B cell (primary cell): ENCODE data around the gene DDX23. TPM values are rescaled to one million over a fixed set of nuclear protein-coding genes. Genes with fewer than 3 reads are reported as not detected.

Source experiments
- ATAC-seq: fragments of 200-7000 bp; cut with Tn5 transposase; one replicate; pipeline ENCODE4 v1.10.0; 2021; ENCODE audit warnings: low read depth, mild to moderate bottlenecking, moderate number of reproducible peaks, moderate library complexity
- CTCF ChIA-PET: fragments of 350-600 bp; sonication (Branson Sonifier 250); formaldehyde crosslinking; loops from one replicate; lab custom pipeline; 2021; ENCODE audit warnings: antibody characterized with exemption, inconsistent platforms; lab: Charles Lee
- POLR2A ChIA-PET: fragments of 350-600 bp; sonication (Branson Sonifier 250); formaldehyde crosslinking; loops from one replicate; lab custom pipeline; 2021; ENCODE audit warnings: antibody characterized with exemption; lab: Charles Lee
- DNase-seq: peaks from one replicate; pipeline ENCODE4 v3.0.0; 2013
- H2AFZ ChIP-seq: 2 replicates; pipeline ENCODE4 v1.6.1; 2012; ENCODE audit warnings: mild to moderate bottlenecking, low read depth, low read length; ENCODE audit not compliant: insufficient read depth, poor library complexity, severe bottlenecking
- H3K27ac ChIP-seq, 2 donors: 1 replicate in 1 of 2; 2 replicates in 1 of 2; pipeline ENCODE4 v1.5.1; 2012 to 2013; ENCODE audit warnings: low read length in 2 of 2, mild to moderate bottlenecking in 2 of 2, moderate library complexity in 1 of 2
- H3K27me3 ChIP-seq, 4 experiments: fragments of 200-600 bp in 1 of 4; sonication (generic) in 1 of 4; replicated peaks in 1 of 4; 1 replicate in 2 of 4; 2 replicates in 2 of 4; pipeline versions ENCODE4 v1.6.1 to v1.7.0; 2013 to 2016; ENCODE audit warnings: low read length in 3 of 4, mild to moderate bottlenecking in 2 of 4, mixed read lengths in 1 of 4, moderate library complexity in 1 of 4; ENCODE audit not compliant: insufficient read depth in 4 of 4, control insufficient read depth in 3 of 4; ENCODE audit errors: control extremely low read depth in 1 of 4
- H3K36me3 ChIP-seq, 2 experiments: replicated peaks in 1 of 2; 1 replicate in 1 of 2; 2 replicates in 1 of 2; pipeline versions ENCODE4 v1.6.1 to v1.7.1; 2013; ENCODE audit warnings: low read length in 1 of 2; ENCODE audit not compliant: insufficient read depth in 2 of 2, control insufficient read depth in 1 of 2; ENCODE audit errors: control extremely low read depth in 1 of 2, extremely low read depth in 1 of 2
- H3K4me1 ChIP-seq, 2 donors: fragments of 200-600 bp in 1 of 2; sonication (generic) in 1 of 2; 1 replicate in 1 of 2; 2 replicates in 1 of 2; pipeline versions ENCODE4 v1.5.1 to v1.6.1; 2013 to 2017; ENCODE audit warnings: low read length in 2 of 2; ENCODE audit not compliant: control insufficient read depth in 2 of 2, insufficient read depth in 2 of 2
- H3K4me2 ChIP-seq: replicated peaks from 2 replicates; pipeline ENCODE3; 2012; ENCODE audit warnings: mild to moderate bottlenecking, low read depth, low read length; ENCODE audit not compliant: poor library complexity, severe bottlenecking
- H3K4me3 ChIP-seq, 5 experiments: fragments of 200-600 bp in 1 of 5; sonication (generic) in 1 of 5; 1 replicate in 3 of 5; 2 replicates in 2 of 5; pipeline versions ENCODE4 v1.5.1 to v1.7.0; 2011 to 2016; ENCODE audit warnings: low read length in 4 of 5, mild to moderate bottlenecking in 4 of 5, low read depth in 2 of 5, control low read depth in 1 of 5, moderate library complexity in 1 of 5; ENCODE audit not compliant: insufficient read depth in 1 of 5; ENCODE audit errors: control extremely low read depth in 1 of 5, extremely low read depth in 1 of 5
- H3K79me2 ChIP-seq: fragments of 200-600 bp; sonication (generic); one replicate; pipeline ENCODE4 v1.6.0; 2016; ENCODE audit warnings: low read length; ENCODE audit not compliant: control insufficient read depth, insufficient read depth
- H3K9ac ChIP-seq: fragments of 200-600 bp; sonication (generic); 2 replicates; pipeline ENCODE4 v1.6.1; 2017; ENCODE audit warnings: mild to moderate bottlenecking, low read length, moderate library complexity
- H3K9me3 ChIP-seq, 3 donors: one replicate each; pipeline versions ENCODE4 v1.6.1 to v1.7.1; 2013; ENCODE audit warnings: low read length in 2 of 3; ENCODE audit not compliant: control insufficient read depth in 2 of 3, insufficient read depth in 1 of 3; ENCODE audit errors: control extremely low read depth in 1 of 3
- H4K20me1 ChIP-seq: 2 replicates; pipeline ENCODE4 v1.6.0; 2012; ENCODE audit warnings: mild to moderate bottlenecking, low read length; ENCODE audit not compliant: insufficient read depth, control insufficient read depth, poor library complexity, severe bottlenecking
- H3K27ac Mint-ChIP-seq: one replicate; pipeline ENCODE4 v1.8.0; 2021; ENCODE audit warnings: mixed read lengths
- H3K27me3 Mint-ChIP-seq: one replicate; pipeline ENCODE4 v1.8.0; 2021; ENCODE audit warnings: mixed read lengths
- H3K4me1 Mint-ChIP-seq: one replicate; pipeline ENCODE4 v1.8.0; 2021; ENCODE audit warnings: mixed read lengths
- H3K4me3 Mint-ChIP-seq: one replicate; pipeline ENCODE4 v1.8.0; 2021; ENCODE audit warnings: mixed read lengths
- H3K9me3 Mint-ChIP-seq: one replicate; pipeline ENCODE4 v1.8.0; 2022; ENCODE audit warnings: mixed read lengths; ENCODE audit not compliant: insufficient read depth
- CTCF ChIP-seq: fragments of 200-600 bp; IDR thresholded peaks from one replicate; pipeline ENCODE4 v1.8.0; 2022; ENCODE audit warnings: antibody characterized with exemption, mild to moderate bottlenecking
- EZH2 ChIP-seq: IDR thresholded peaks from 2 replicates; pipeline ENCODE4 v1.6.1; 2012; ENCODE audit warnings: borderline replicate concordance, low read depth, mild to moderate bottlenecking, moderate library complexity, low read length; ENCODE audit not compliant: insufficient read depth, poor library complexity, severe bottlenecking
- WGBS: methylation state at CpG from one replicate; pipeline ENCODE4 v1.1.5; 2013; ENCODE audit warnings: missing lambda C conversion rate; ENCODE audit not compliant: insufficient coverage; 5-methylcytosine and 5-hydroxymethylcytosine counted together
- intact Hi-C: fragments of 100-400 bp; cut with micrococcal nuclease; formaldehyde crosslinking; loops from one replicate; pipeline ENCODE4 v1.10.0; 2022
- polyA plus RNA-seq: library from polyadenylated mRNA; depleted of rRNA; stranded (reverse); fragments of >200 nt; gene quantifications from 2 replicates; pipeline ENCODE4 v1.2.3, GENCODE V29; 2012
- total RNA-seq, 2 donors: library from RNA; stranded (reverse); fragments of 120-200 nt in 1 of 2; gene quantifications; 1 replicate in 1 of 2; 2 replicates in 1 of 2; pipeline versions ENCODE4 v1.2.3 to v1.2.4, GENCODE V29; 2013 to 2022

DDX23 gene
- total and polyA plus RNA-seq, 2 donors (not counting 1 experiment from before 2014, with no cell fraction given): 76.1 to 135 TPM

DNA sequence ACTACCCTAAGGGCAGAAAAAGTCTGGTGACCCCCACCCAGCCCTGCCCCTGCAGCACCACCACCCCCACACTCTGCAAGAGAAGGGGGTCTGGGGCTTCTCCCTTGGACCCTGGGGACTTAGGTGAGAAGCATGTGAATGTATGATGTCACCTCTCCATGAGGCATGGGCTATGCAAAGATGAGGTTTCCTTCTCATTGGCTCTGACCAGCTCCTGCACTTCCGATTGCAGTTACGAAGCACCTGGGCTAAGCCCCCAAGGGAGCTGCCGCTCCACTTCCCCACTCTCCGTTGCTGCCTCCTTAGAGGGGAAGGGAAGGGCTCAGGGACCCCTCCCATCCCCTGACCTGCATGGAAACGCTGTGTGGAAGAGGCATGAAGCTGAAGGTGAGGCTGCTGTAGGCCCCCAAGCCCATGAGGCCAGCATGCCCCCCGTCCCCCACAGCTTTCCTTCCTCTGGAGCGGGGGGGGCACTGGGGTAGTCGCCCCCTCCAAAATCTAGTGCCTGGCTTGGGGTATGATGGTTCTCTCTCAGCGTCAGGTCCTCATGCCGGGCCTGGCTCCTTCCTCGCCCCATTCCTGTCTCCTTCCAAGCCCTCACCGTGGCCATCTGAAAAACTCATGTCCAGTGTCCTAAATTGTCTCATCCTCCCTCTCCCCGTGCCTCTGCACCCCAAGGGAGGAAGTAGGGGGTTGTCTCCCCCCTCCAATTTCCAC, 5.5 kb upstream of the DDX23 start:
- peaks cover 16% of the 10 kb centered on the region for H3K4me1 Mint-ChIP-seq
- Histone ChIP-seq H4K20me1 (no peaks in the 10 kb centered on the region), H3K4me2 (peak overlapping the region; percentile 5), H3K36me3 (no peaks in the 10 kb centered on the region), H3K79me2 (peaks cover 6% of the 10 kb centered on the region), H3K9ac (no peak overlapping the region), H3K27me3 (no peaks in the 10 kb centered on the region), H3K4me3 (no peak overlapping the region), H3K4me1 (peaks cover 7 to 16% of the 10 kb centered on the region in 2 donors), H3K27ac (no peak overlapping the region), H2AFZ (no peak overlapping the region), H3K9me3 (no peaks in the 10 kb centered on the region)
- intact Hi-C loops: no loop called here
- ChIA-PET CTCF (interaction anchor here (0.9 to 13.1 kb wide), 5 partner anchors 9 to 36 kb away, joined by 3 to 303 read pairs (median 4); no protein-coding TSS in a partner anchor), POLR2A (interaction anchor here (0.6 kb wide), 2 partner anchors 55 to 139 kb away, joined by 8 to 9 read pairs; no protein-coding TSS in a partner anchor)
- peak overlapping the region; percentile 19 for H3K4me3 Mint-ChIP-seq
- H3K27ac Mint-ChIP-seq: no peak overlapping the region
- whole genome bisulfite sequencing: 80% methylated on average over 2 of the region's 13 CpGs
- DNase-seq (peak; percentile 61), ATAC-seq (peak; percentile 35)
- no peaks in the 10 kb centered on the region for H3K9me3 Mint-ChIP-seq
- no peak for TF ChIP-seq EZH2
- no peak for TF ChIP-seq CTCF
- H3K27me3 Mint-ChIP-seq: no peaks in the 10 kb centered on the region

DNA sequence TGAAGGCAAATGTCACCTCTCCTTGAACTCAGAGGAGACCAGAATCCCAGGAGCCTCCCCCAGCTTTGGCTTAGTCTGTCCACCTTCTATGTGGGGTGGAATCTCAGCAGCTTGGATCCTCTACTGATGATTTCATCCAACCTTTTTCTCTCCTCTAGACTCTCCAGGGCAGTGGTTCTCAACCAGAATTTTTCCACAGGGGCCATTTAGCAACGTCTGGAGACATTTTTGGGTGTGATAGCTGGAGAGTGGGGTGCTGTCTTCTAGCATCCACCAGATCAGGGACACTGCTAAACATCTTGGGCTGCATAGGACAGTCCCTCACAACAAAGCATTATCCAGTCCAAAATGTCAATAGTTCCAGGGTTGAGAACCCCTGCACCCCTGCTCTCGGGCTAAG, 4.4 kb upstream of the DDX23 start:
- no peak for ATAC-seq
- H3K4me3 Mint-ChIP-seq: no peak overlapping the region
- intact Hi-C loops: no loop called here

More for the DNA sequence above, 4.4 kb upstream of the DDX23 start:
- CTCF ChIA-PET: interaction anchor here (0.9 to 13.1 kb wide), 6 partner anchors 10 to 187 kb away, joined by 4 to 303 read pairs (median 4); partner anchors contain the start of gene RND1
- Histone ChIP-seq H3K9ac (no peak overlapping the region), H3K36me3 (no peaks in the 10 kb centered on the region), H3K27me3 (no peaks in the 10 kb centered on the region), H4K20me1 (no peaks in the 10 kb centered on the region), H3K4me1 (peaks cover 7 to 18% of the 10 kb centered on the region in 2 donors), H3K4me3 (no peak overlapping the region), H3K79me2 (peaks cover 15% of the 10 kb centered on the region), H3K27ac (no peak overlapping the region), H3K4me2 (no peak overlapping the region), H3K9me3 (no peaks in the 10 kb centered on the region), H2AFZ (no peak overlapping the region)
- Mint-ChIP-seq H3K9me3 (no peaks in the 10 kb centered on the region), H3K4me1 (peaks cover 22% of the 10 kb centered on the region), H3K27ac (no peak overlapping the region), H3K27me3 (no peaks in the 10 kb centered on the region)
- WGBS: no CpG with 5 or more reads among the region's 2 CpGs
- TF ChIP-seq EZH2: no peak
- TF ChIP-seq CTCF: no peak
- no peak for DNase-seq
- POLR2A ChIA-PET: no interaction called here
